GM18519 (cell line): ENCODE measurements around the gene OBI1.

Source experiments
- ATAC-seq: cut with Tn5 transposase; IDR thresholded peaks from one replicate; pipeline ENCODE4 v1.9.1; 2021; ENCODE audit warnings: mild to moderate bottlenecking, moderate library complexity; ENCODE audit not compliant: unreplicated experiment, low FRiP score

OBI1 gene

DNA sequence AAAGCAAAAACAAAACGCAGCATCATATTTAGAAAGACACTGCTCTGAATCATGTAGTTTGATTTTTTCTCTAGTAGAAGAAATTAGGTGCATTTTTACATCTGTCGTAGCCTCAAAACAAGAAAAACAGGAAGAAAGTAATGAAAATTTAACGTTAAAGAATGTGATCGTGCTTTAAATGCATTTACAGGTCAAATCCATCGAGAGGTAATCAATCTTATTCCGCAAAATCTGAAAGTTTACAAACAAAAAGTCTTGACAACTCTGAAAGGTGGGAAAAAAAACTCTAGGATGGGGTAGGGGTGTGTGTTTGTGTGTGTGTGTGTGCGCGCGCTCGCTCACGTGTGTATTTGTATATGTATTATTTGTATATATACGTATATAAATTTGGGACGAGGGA is 65.8 kb downstream of the OBI1 start:
- no peak for ATAC-seq

DNA sequence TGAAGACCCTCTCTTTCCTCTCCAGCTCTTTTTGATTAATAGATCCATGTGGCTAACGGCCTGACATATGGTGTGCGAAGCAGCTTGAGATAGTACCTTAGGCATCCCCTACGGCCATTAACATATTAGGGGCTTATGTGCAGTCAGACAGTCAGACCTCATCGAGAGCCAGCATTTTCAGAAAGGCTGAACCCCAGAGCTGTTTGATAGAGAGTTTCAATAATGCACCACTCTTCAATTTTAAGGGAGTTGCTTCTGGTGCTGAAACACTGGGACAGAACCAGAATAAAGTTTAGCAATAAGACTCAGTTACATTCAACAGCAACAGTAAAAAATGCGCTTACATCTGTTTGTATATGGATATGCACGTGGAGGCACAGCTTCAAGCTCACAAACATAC is 66.4 kb downstream of the OBI1 start:
- no peak for ATAC-seq

DNA sequence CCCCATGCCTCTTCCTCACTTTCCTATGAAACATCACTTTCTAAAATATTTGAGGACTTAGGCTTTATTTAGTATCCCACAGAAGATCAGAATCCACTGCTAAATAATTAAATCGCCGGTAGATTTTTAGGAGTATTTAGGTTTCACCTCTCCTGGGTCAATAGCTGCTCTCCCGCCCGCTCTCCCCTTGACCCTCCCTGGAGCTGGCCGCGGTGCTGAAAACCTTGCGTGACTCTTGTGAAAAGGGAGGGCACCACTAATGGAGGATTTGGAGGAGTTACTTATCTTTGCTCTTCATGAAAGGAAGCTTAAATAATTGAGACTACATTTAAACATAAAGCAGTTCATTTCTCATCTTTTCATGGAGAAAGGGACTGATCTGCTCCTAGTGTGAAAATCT is 69.7 kb downstream of the OBI1 start:
- no peak for ATAC-seq

DNA sequence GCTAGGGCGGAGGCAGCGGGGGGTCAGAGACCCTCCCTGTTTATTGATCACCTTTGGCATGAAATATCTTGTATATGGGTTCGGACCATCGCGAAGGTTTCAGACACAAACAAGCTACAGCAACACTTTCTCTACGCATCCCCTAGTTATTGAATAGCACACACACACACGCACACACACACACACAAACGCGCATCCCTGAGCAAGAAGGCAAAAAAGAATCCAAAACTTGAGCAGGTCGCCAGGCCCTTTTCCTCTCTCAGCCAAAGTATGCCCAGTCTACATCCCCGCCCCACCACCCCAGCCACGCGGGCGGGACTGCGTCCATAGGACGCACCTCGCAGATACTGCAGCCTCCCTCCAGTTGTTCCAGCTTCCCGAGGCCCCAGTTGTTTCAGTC is 71.6 kb downstream of the OBI1 start:
- no peak for ATAC-seq

DNA sequence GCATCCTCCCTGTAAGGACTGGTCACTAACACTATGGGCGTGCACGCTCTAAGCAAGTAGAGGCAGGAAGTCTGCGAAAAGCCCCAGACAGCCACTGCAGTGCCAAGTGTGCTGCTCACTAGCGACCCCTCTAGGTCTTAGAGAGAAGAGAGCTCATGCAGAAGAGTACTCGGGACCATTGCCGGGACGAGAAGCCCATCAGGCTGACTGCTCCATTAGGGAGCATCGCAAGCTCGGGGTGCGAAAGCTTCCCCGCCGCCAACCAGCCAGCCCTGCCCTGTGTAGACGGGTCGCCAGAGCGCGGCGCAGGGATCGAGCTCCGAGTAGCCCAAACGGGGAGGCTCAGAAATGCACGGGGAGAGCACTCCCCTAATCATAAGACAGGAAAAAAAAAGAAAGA is 72.2 kb downstream of the OBI1 start:
- ATAC-seq = no peak

DNA sequence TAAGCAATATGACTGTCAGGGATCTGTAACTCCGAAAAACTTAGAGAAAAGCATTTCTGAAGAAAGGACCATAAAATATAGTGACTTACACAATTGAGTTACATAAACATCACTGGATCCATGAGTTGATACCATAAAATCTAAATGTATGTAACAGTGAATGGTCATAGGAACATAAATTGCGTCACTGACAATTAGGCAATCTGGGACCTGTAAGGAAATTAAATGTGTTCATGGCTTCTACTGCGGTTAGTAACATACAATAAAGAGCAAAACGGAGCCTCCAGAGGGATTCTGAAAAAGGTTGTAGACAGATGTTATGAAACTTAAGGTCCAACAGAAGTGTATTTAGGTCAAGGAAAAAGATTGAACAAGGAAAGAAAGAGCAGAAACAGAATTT is 82.7 kb downstream of the OBI1 start:
- no peak for ATAC-seq

DNA sequence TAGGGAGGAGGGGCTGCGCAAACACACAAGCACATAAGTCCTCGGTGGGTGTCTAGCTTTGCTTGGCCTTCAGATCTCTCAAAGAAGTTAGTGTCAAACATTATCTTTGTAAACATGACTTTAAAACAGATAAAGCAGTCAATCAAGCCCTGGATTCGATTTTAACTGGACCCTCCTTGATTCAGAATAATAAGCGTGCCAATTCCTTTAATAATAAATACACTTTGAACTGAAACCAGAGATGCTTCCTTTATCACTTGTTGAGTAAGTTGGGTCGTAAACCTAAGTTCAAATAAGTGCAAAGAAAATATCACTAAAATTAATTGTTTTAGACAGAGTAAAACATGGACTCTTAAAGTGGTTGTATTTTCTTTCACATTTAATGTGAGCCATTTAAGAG is 86.5 kb downstream of the OBI1 start:
- ATAC-seq = no peak

DNA sequence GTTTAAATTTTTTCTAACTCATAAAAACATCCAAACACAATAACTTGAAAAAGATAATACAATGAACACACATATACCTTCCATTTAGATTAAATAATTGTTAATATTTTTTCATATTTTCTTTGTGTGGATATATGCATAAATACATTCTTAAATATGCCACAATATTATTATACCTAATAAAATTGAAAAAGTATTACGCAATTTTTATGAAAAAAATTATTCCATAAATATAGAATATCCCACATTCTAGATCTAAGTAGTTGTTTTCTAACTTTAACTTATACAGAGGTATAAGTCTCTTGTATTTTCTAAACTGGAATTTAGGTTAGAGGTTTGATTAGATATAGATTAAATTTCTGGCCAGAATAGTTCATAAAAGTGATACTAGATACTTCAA is 89.9 kb downstream of the OBI1 start:
- ATAC-seq = no peak

DNA sequence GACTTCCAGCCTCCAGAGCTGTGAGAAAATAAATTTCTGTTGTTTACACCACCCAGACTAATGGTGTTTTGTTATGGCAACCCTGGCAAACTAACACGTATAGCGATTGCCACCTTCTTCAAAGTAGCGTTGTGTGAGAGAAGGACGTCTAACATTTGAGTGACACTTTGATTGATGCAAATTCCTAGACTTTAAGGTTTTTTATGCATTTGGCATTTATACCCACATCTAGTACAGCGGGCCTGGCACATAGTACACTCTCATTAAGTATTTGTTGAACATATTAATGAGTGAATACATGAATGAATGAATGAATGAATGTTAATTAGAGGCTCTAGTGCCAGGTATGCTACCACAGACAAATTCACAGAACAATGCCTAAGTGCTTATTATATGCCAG is 92.3 kb downstream of the OBI1 start:
- ATAC-seq = no peak
